HCT116 (cell line): Measurements from ENCODE around the gene DPP6.

ENCODE experiments used
- CTCF ChIP-seq, 3 experiments: fragments of 200-600 bp in 1 of 3; sonication (generic) in 1 of 3; IDR thresholded peaks in 2 of 3; conservative IDR thresholded peaks in 1 of 3; 2 replicates each; pipeline ENCODE4 v1.5.1; 2012 to 2017; ENCODE audit warnings: low read depth in 2 of 3, low read length in 2 of 3, antibody characterized with exemption in 1 of 3, borderline replicate concordance in 1 of 3, control low read depth in 1 of 3, mild to moderate bottlenecking in 1 of 3, mixed read lengths in 1 of 3, mixed run types in 1 of 3, moderate library complexity in 1 of 3; ENCODE audit not compliant: insufficient read depth in 1 of 3
- JUND ChIP-seq: IDR thresholded peaks from 2 replicates; pipeline ENCODE4 v1.6.1; 2012
- MAX ChIP-seq: IDR thresholded peaks from 2 replicates; pipeline ENCODE4 v1.6.1; 2012
- POLR2A ChIP-seq: IDR thresholded peaks from 2 replicates; pipeline ENCODE4 v1.7.0; 2011; ENCODE audit warnings: borderline replicate concordance; ENCODE audit not compliant: insufficient read depth, insufficient read length; ENCODE audit errors: extremely low read depth
- POLR2AphosphoS5 ChIP-seq: IDR thresholded peaks from 2 replicates; pipeline ENCODE4 v1.6.1; 2011; ENCODE audit warnings: mild to moderate bottlenecking, low read depth, low read length, moderate library complexity
- REST ChIP-seq: IDR thresholded peaks from 2 replicates; pipeline ENCODE4 v1.6.1; 2012; ENCODE audit warnings: low read depth
- SIN3A ChIP-seq: IDR thresholded peaks from 2 replicates; pipeline ENCODE4 v1.6.1; 2012; ENCODE audit warnings: low read depth
- YY1 ChIP-seq: IDR thresholded peaks from 2 replicates; pipeline ENCODE4 v1.6.1; 2011; ENCODE audit warnings: low read length, low read depth, moderate library complexity, mild to moderate bottlenecking; ENCODE audit not compliant: insufficient replicate concordance; ENCODE audit errors: extremely low read depth
- ZBTB33 ChIP-seq: IDR thresholded peaks from 2 replicates; pipeline ENCODE4 v1.6.1; 2011; ENCODE audit warnings: mild to moderate bottlenecking, low read length, moderate library complexity; ENCODE audit not compliant: insufficient replicate concordance; ENCODE audit errors: extremely low read depth

GRCh38 chr7:154842591-154842990, 790.4 kb downstream of the DPP6 start:
- TF ChIP-seq CTCF (IDR thresholded peaks at IDR 0.05 in 2 of 3, conservative IDR thresholded peaks at IDR 0.05 in 1 of 3; ENCODE audit: borderline replicate concordance in 1 of 3, insufficient read depth in 1 of 3, low read depth in 2 of 3, low read length in 2 of 3) (no peak), REST (no peak), POLR2AphosphoS5 (no peak), POLR2A (no peak), MAX (no peak), YY1 (no peak), ZBTB33 (no peak), JUND (no peak), SIN3A (no peak)
